Measurements from ENCODE around the gene USP40. TPM values are rescaled to one million over a fixed set of nuclear protein-coding genes. Genes with fewer than 3 reads are reported as not detected.

Gene USP40
- total and polyA plus RNA-seq, 2 of the 8 experiments (the other 6 are each of a cell fraction or from before 2014, with no cell fraction given): 12.0 to 15.7 TPM

- H3K23ac ChIP-seq (ENCODE audit: insufficient read length): no peak overlapping the region
- H3K36me3 ChIP-seq (ENCODE audit: control insufficient read depth in 2 of 4, insufficient read depth in 4 of 4, low read length in 3 of 4): peaks cover 0 to 6% (median 1%) of the 10 kb centered on the region in 4 experiments; a peak in 3 of 8 replicates
- H2BK5ac ChIP-seq (ENCODE audit: low read depth, low read length): no peak overlapping the region
- peaks cover 0 to 2% of the 10 kb centered on the region in 2 experiments for H4K20me1 ChIP-seq (replicated peaks in 1 of 2; ENCODE audit: control insufficient read depth in 1 of 2, insufficient read depth in 2 of 2, low read length in 2 of 2)
- H2BK12ac ChIP-seq (ENCODE audit: low read depth, low read length): no peak overlapping the region
- no peak overlapping the region for H3K18ac ChIP-seq (ENCODE audit: extremely low read depth, low read length)
- H3K9ac ChIP-seq (replicated peaks in 1 of 4; ENCODE audit: extremely low read depth in 1 of 4, low read depth in 3 of 4, low read length in 3 of 4): no peak overlapping the region
- no peak overlapping the region for H2BK20ac ChIP-seq (ENCODE audit: low read length)
- H4K8ac ChIP-seq (ENCODE audit: extremely low read depth, insufficient read depth, low read length): no peak overlapping the region
- no peak overlapping the region for H3K14ac ChIP-seq (ENCODE audit: insufficient read length)
- no peak overlapping the region for H3K4me3 ChIP-seq (ENCODE audit: extremely low read depth in 1 of 4, insufficient read depth in 2 of 4, low read depth in 3 of 4, low read length in 4 of 4)
- H3K27ac ChIP-seq (ENCODE audit: low read depth, low read length): no peak overlapping the region
- no peak for TF ChIP-seq KDM5A (IDR thresholded peaks at IDR 0.05; ENCODE audit: low read length)
- TF ChIP-seq PHF8 (conservative IDR thresholded peaks at IDR 0.05; ENCODE audit: low read depth, low read length): no peak
- TF ChIP-seq EP300 (IDR thresholded peaks at IDR 0.05; ENCODE audit: borderline replicate concordance in 1 of 2, low read depth in 2 of 2, low read length in 2 of 2): no peak
- TF ChIP-seq RAD21 (IDR thresholded peaks at IDR 0.05 in 1 of 2, conservative IDR thresholded peaks at IDR 0.05 in 1 of 2; ENCODE audit: low read depth in 2 of 2, low read length in 2 of 2): no peak
- TF ChIP-seq HDAC6 (IDR thresholded peaks at IDR 0.05; ENCODE audit: low read depth, low read length): no peak
- TF ChIP-seq BCL11A (IDR thresholded peaks at IDR 0.05; ENCODE audit: low read depth in 2 of 2, low read length in 2 of 2): no peak
- no peak for TF ChIP-seq ATF3 (IDR thresholded peaks at IDR 0.05; ENCODE audit: insufficient read depth, low read depth, low read length)
- TF ChIP-seq GTF2F1 (IDR thresholded peaks at IDR 0.05; ENCODE audit: borderline replicate concordance, low read depth, low read length): no peak
- no peak for TF ChIP-seq CBX8 (IDR thresholded peaks at IDR 0.05; ENCODE audit: borderline replicate concordance, low read depth, low read length)
- TF ChIP-seq POU5F1 (IDR thresholded peaks at IDR 0.05; ENCODE audit: low read depth, low read length): no peak
- TF ChIP-seq SP2 (IDR thresholded peaks at IDR 0.05; ENCODE audit: low read length): no peak
- H4K5ac ChIP-seq (ENCODE audit: insufficient read length, low read depth, low read length): no peak overlapping the region
- H3K27me3 ChIP-seq (replicated peaks in 1 of 4; ENCODE audit: control insufficient read depth in 3 of 4, extremely low read depth in 1 of 4, insufficient read depth in 3 of 4, low read length in 3 of 4): no peaks in the 10 kb centered on the region
- no peak overlapping the region for H4K91ac ChIP-seq (replicated peaks; ENCODE audit: insufficient read length, low read length)
- no peak overlapping the region for H2BK15ac ChIP-seq (ENCODE audit: low read length)
- no peak overlapping the region for H2AK5ac ChIP-seq (ENCODE audit: low read depth, low read length)
- WGBS, 2 experiments (ENCODE audit: extremely low coverage in 1 of 2, insufficient coverage in 1 of 2, insufficient read length in 1 of 2, insufficient replicate concordance in 2 of 2, low coverage in 1 of 2, low lambda C conversion rate in 2 of 2, missing lambda C conversion rate in 1 of 2): 93% methylated on average over 11 of the region's 11 CpGs; no CpG with 5 or more reads in 1 of the 2 experiments
- H3K4me2 ChIP-seq (ENCODE audit: insufficient read depth in 1 of 2, low read depth in 2 of 2, low read length in 2 of 2): no peak overlapping the region
- DNase-seq (ENCODE audit: low read depth in 1 of 2, low spot score in 2 of 2) (no peak), FAIRE-seq (no peak)
- H3K79me2 ChIP-seq (ENCODE audit: control insufficient read depth in 1 of 2, insufficient read depth in 2 of 2, low read length in 2 of 2): no peaks in the 10 kb centered on the region
- no peak overlapping the region for H2AFZ ChIP-seq (ENCODE audit: low read length)
- no peak overlapping the region for H2BK120ac ChIP-seq (replicated peaks; ENCODE audit: low read depth, low read length)
- H3K56ac ChIP-seq (replicated peaks; ENCODE audit: insufficient read length, low read depth, low read length): no peak overlapping the region
- H3K9me3 ChIP-seq (ENCODE audit: insufficient read depth in 2 of 2, low read depth in 1 of 2, low read length in 1 of 2): no peaks in the 10 kb centered on the region
- no peaks in the 10 kb centered on the region for H3K23me2 ChIP-seq (ENCODE audit: low read depth, low read length)
- no peaks in the 10 kb centered on the region for H3K4me1 ChIP-seq (replicated peaks in 1 of 4; ENCODE audit: control insufficient read depth in 3 of 4, insufficient read depth in 4 of 4, low read length in 3 of 4)
- CTCF ChIA-PET (ENCODE audit: partially characterized antibody): interaction anchor here (1.0 to 4.5 kb wide), 5 partner anchors 8 to 376 kb away, joined by 3 to 25 read pairs (median 4); no protein-coding TSS in a partner anchor
- no peak overlapping the region for H3K4ac ChIP-seq (replicated peaks; ENCODE audit: insufficient read length, low read depth, low read length)
- POLR2A ChIA-PET (ENCODE audit: partially characterized antibody): no interaction called here
- no peaks in the 10 kb centered on the region for H3K79me1 ChIP-seq (ENCODE audit: low read depth, low read length)
Observed at GRCh38 chr2:233456111-233456510, 110.5 kb downstream of the USP40 start.
